Measurements from ENCODE around the gene COL8A1.

COL8A1 gene

DNA sequence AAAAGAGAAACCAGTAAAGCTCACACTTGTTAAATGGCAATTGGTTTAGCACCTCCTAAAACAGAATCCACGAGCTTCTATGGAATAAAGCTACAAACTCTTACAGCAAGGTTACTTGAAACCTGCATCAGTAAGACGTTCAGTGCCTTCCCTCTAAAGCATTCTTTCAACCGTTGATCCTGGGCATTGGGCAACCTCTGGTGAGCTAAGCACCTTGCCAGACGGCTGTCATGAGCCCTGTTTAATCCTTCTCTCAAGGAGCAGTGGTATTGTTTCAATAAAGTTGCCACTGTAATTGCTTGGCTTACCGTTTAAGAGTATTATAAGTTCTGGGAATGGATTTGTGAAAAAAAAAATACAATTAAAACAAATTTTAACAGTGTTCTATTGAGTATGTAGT, 75.0 kb downstream of the COL8A1 start:
- no peak overlapping the region for H2AFZ ChIP-seq (ENCODE audit: low read depth, low read length)
- H3K4me2 ChIP-seq (ENCODE audit: low read length) = no peak overlapping the region
- H3K4me3 ChIP-seq (ENCODE audit: low read length) = no peak overlapping the region
- no peak for TF ChIP-seq EZH2phosphoT487 (IDR thresholded peaks at IDR 0.05; ENCODE audit: low read depth)
- TF ChIP-seq, protein P1, sequence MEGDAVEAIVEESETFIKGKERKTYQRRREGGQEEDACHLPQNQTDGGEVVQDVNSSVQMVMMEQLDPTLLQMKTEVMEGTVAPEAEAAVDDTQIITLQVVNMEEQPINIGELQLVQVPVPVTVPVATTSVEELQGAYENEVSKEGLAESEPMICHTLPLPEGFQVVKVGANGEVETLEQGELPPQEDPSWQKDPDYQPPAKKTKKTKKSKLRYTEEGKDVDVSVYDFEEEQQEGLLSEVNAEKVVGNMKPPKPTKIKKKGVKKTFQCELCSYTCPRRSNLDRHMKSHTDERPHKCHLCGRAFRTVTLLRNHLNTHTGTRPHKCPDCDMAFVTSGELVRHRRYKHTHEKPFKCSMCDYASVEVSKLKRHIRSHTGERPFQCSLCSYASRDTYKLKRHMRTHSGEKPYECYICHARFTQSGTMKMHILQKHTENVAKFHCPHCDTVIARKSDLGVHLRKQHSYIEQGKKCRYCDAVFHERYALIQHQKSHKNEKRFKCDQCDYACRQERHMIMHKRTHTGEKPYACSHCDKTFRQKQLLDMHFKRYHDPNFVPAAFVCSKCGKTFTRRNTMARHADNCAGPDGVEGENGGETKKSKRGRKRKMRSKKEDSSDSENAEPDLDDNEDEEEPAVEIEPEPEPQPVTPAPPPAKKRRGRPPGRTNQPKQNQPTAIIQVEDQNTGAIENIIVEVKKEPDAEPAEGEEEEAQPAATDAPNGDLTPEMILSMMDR (IDR thresholded peaks at IDR 0.05; ENCODE audit: low read depth, low read length) = no peak
- H3K36me3 ChIP-seq (replicated peaks; ENCODE audit: low read depth, low read length) = no peaks in the 10 kb centered on the region
- H3K9me3 ChIP-seq (ENCODE audit: insufficient read depth, low read length) = no peaks in the 10 kb centered on the region
- no peaks in the 10 kb centered on the region for H3K79me2 ChIP-seq (ENCODE audit: low read length)
- H4K20me1 ChIP-seq (ENCODE audit: insufficient read depth, low read length) = no peaks in the 10 kb centered on the region
- H3K27me3 ChIP-seq (ENCODE audit: low read depth, low read length) = no peaks in the 10 kb centered on the region
- H3K4me1 ChIP-seq (ENCODE audit: low read length) = no peaks in the 10 kb centered on the region
- H3K27ac ChIP-seq (ENCODE audit: low read length) = no peak overlapping the region
- H3K9ac ChIP-seq (ENCODE audit: low read length) = no peak overlapping the region

DNA sequence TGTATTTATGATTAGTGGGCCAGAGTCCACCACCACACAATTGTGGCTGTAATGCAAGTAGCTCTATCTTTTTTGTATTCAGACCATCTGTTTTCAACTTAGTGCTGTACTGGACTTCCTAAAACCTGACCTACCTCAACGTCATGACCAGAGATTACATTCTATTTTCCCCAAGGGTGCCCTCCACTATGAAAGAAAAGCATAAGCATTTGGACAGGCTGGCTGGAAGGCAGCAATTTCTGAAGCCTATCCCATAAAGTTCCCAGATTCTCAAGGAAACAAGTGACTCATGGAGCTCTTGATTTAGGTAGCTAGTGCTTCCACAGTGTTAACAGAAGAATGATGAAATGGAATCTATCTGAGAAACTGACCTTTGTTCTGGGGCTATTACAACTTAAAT, 75.8 kb downstream of the COL8A1 start:
- no peaks in the 10 kb centered on the region for H3K4me1 ChIP-seq (ENCODE audit: low read length)
- no peaks in the 10 kb centered on the region for H3K36me3 ChIP-seq (replicated peaks; ENCODE audit: low read depth, low read length)
- no peak overlapping the region for H3K9ac ChIP-seq (ENCODE audit: low read length)
- H3K4me3 ChIP-seq (ENCODE audit: low read length) = no peak overlapping the region
- no peaks in the 10 kb centered on the region for H3K9me3 ChIP-seq (ENCODE audit: insufficient read depth, low read length)
- H4K20me1 ChIP-seq (ENCODE audit: insufficient read depth, low read length) = no peaks in the 10 kb centered on the region
- no peaks in the 10 kb centered on the region for H3K79me2 ChIP-seq (ENCODE audit: low read length)
- no peak for TF ChIP-seq EZH2phosphoT487 (IDR thresholded peaks at IDR 0.05; ENCODE audit: low read depth)
- TF ChIP-seq, protein P1 (IDR thresholded peaks at IDR 0.05; ENCODE audit: low read depth, low read length) = no peak
- H3K27me3 ChIP-seq (ENCODE audit: low read depth, low read length) = no peaks in the 10 kb centered on the region
- no peak overlapping the region for H3K27ac ChIP-seq (ENCODE audit: low read length)
- H2AFZ ChIP-seq (ENCODE audit: low read depth, low read length) = no peak overlapping the region
- H3K4me2 ChIP-seq (ENCODE audit: low read length) = no peak overlapping the region

DNA sequence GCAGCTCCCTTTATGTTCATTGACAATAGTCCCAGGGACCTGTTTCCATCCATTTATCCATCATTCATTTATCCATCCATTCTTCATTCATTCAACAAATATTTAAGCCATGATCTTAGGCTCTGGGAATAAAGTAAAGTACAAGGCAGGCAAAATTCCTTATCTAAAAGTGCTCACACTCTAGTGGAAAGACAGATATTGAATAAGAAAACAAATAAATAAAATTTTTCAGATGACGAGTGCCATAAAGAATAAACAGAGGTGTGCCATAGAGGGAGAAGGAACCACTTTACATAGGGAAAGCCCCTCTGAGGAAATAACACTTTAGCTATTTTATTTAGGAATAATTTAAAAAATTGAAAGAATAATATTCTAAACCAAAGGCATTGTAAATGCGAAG, 76.2 kb downstream of the COL8A1 start:
- no peaks in the 10 kb centered on the region for H3K4me1 ChIP-seq (ENCODE audit: low read length)
- H3K9ac ChIP-seq (ENCODE audit: low read length) = no peak overlapping the region
- H3K27ac ChIP-seq (ENCODE audit: low read length) = no peak overlapping the region
- no peaks in the 10 kb centered on the region for H3K27me3 ChIP-seq (ENCODE audit: low read depth, low read length)
- H3K9me3 ChIP-seq (ENCODE audit: insufficient read depth, low read length) = no peaks in the 10 kb centered on the region
- no peak overlapping the region for H3K4me2 ChIP-seq (ENCODE audit: low read length)
- H4K20me1 ChIP-seq (ENCODE audit: insufficient read depth, low read length) = no peaks in the 10 kb centered on the region
- no peaks in the 10 kb centered on the region for H3K36me3 ChIP-seq (replicated peaks; ENCODE audit: low read depth, low read length)
- H3K4me3 ChIP-seq (ENCODE audit: low read length) = no peak overlapping the region
- no peaks in the 10 kb centered on the region for H3K79me2 ChIP-seq (ENCODE audit: low read length)
- H2AFZ ChIP-seq (ENCODE audit: low read depth, low read length) = no peak overlapping the region
- no peak for TF ChIP-seq EZH2phosphoT487 (IDR thresholded peaks at IDR 0.05; ENCODE audit: low read depth)
- TF ChIP-seq, protein P1 (IDR thresholded peaks at IDR 0.05; ENCODE audit: low read depth, low read length) = no peak

DNA sequence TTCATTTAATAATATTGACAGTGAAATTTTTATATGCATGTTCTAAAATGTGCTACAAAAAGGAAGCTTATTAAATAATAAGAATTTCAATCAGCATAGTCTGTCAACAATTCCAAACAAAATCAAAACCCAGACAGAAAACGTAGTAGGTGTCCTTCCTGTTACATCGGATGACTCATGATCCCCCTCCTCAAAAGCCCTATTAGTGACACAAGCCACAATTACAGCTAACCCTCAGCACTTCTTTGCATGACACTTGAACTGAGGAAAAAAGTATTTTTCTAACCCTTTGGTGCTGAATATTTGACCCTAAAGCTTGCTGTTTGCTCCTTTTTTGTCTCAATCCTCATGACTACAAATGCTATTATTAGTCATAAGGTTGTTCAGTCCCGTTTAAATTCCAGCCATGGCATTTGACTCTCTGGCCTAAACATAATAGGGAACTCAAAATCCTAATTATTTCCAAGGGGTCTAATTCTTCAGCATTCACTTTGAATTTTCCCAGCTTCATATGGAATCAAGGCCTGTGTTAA, 78.1 kb downstream of the COL8A1 start:
- Histone ChIP-seq H3K9me3 (ENCODE audit: insufficient read depth, low read length) (no peaks in the 10 kb centered on the region), H3K9ac (ENCODE audit: low read length) (no peak overlapping the region), H3K27ac (ENCODE audit: low read length) (no peak overlapping the region), H4K20me1 (ENCODE audit: insufficient read depth, low read length) (no peaks in the 10 kb centered on the region), H3K4me3 (ENCODE audit: low read length) (no peak overlapping the region), H2AFZ (ENCODE audit: low read depth, low read length) (no peak overlapping the region), H3K36me3 (replicated peaks; ENCODE audit: low read depth, low read length) (no peaks in the 10 kb centered on the region), H3K4me2 (ENCODE audit: low read length) (no peak overlapping the region), H3K79me2 (ENCODE audit: low read length) (no peaks in the 10 kb centered on the region), H3K4me1 (ENCODE audit: low read length) (no peaks in the 10 kb centered on the region), H3K27me3 (ENCODE audit: low read depth, low read length) (peaks cover 4% of the 10 kb centered on the region; the same call in 1 of the 2 replicates)
- TF ChIP-seq EZH2phosphoT487 (IDR thresholded peaks at IDR 0.05; ENCODE audit: low read depth) = no peak
- TF ChIP-seq, protein P1 (IDR thresholded peaks at IDR 0.05; ENCODE audit: low read depth, low read length) = no peak
